ENCODE data around the gene TNPO3. TPM values are rescaled to one million over a fixed set of nuclear protein-coding genes. Genes with fewer than 3 reads are reported as not detected.

Gene TNPO3
- polyA plus RNA-seq (ENCODE audit: insufficient read length in 12 of 12) = 10 to 100 TPM in 11 of 12 donors, not detected in 1; 28.7 to 34.6 (median 31.2) TPM
- long read RNA-seq, donor 1, full-length matches to known transcripts = 2 of 23 reads
- long read RNA-seq, donor 1, partial matches to known transcripts = 21 of 23 reads
- long read RNA-seq, donor 1, other reads (novel, unspliced or antisense) = 0 of 23 reads
- long read RNA-seq, donor 2, full-length matches to known transcripts = 10 of 17 reads
- long read RNA-seq, donor 2, partial matches to known transcripts = 7 of 17 reads
- long read RNA-seq, donor 2, other reads (novel, unspliced or antisense) = 0 of 17 reads
- long read RNA-seq, donor 3, full-length matches to known transcripts = 4 of 4 reads
- long read RNA-seq, donor 3, partial matches to known transcripts = 0 of 4 reads
- long read RNA-seq, donor 3, other reads (novel, unspliced or antisense) = 0 of 4 reads
- long read RNA-seq, donor 4, full-length matches to known transcripts = 5 of 5 reads
- long read RNA-seq, donor 4, partial matches to known transcripts = 0 of 5 reads
- long read RNA-seq, donor 4, other reads (novel, unspliced or antisense) = 0 of 5 reads
- long read RNA-seq, donor 5, full-length matches to known transcripts = 6 of 15 reads
- long read RNA-seq, donor 5, partial matches to known transcripts = 9 of 15 reads
- long read RNA-seq, donor 5, other reads (novel, unspliced or antisense) = 0 of 15 reads
- long read RNA-seq, donor 6 = 0 reads
- long read RNA-seq, donor 7 = 0 reads
- long read RNA-seq, donor 8, full-length matches to known transcripts = 3 of 16 reads
- long read RNA-seq, donor 8, partial matches to known transcripts = 13 of 16 reads
- long read RNA-seq, donor 8, other reads (novel, unspliced or antisense) = 0 of 16 reads
- long read RNA-seq, donor 9 = 0 reads
- long read RNA-seq, donor 10, full-length matches to known transcripts = 7 of 22 reads
- long read RNA-seq, donor 10, partial matches to known transcripts = 15 of 22 reads
- long read RNA-seq, donor 10, other reads (novel, unspliced or antisense) = 0 of 22 reads
- long read RNA-seq, donor 11, full-length matches to known transcripts = 4 of 11 reads
- long read RNA-seq, donor 11, partial matches to known transcripts = 7 of 11 reads
- long read RNA-seq, donor 11, other reads (novel, unspliced or antisense) = 0 of 11 reads

DNA sequence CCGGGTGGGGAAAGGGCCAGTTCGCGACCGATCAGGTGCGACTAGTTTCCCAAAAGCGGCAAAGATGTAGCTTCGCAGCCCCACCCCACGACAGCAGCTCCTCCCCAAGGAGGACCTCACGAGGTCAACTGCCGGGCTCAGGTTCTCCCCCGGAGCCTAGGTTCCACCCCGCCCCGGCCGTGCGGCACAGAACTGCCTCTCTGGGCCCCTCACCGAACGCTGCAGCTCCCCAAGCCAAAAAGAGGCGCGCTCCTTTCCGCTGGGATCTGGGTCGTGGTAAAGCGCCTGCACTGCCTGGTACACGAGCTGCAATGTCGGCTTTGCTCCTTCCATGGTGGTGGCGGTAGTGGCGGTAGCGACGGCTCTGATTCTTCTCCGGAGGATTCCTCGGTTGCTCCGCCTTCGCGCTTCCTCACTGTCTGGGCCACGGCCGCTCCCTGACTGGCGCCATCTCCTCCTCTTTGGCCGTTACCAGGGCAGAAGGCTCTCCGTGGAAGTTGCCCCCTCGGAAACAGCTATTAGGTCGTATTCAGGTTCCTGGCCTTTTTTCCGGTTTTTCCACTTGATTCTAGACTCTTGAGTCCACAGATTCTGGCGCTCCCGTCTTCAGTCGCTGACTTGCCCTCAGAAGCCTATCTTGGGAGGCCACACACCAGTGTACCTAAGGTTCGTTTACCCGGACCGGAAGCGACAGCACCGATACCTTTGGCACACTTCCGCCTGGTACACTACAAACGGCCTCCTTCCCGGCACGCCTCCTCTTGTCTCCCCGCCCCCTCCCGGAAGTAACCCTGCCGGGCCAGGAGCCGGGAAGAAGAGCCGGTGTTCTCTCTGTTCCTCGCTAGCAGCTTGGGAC, at the start of gene TNPO3:
TSS of gene TNPO3 (minus strand) at position 674 of the 856 bp plus-strand sequence. CDS start at position 333, 341 bp downstream.
- DNase-seq = peak; percentile 94

- DNase-seq = no peak
Measured at GRCh38 chr7:129103561-129104324, 48.8 kb upstream of the TNPO3 start.

DNA sequence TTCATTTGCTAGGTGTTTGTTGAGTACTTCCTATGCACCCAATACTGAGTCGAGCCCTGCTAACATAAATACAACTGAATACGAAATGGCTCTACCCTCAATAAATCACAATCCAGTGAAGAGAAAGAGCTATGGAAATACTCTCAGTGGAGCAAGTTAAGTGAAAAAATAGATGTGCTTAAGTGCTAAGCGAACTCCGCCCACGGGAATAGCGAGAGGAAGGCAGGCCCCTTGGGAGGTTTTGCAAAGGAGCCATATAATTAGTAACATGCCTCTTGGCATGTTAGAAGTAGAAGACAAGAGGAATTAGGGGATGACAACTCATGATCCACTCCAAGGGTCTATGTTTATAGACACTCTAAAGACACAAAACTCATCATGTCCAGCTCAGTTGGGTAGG, 46.8 kb upstream of the TNPO3 start:
- no peak for DNase-seq

GRCh38 chr7:129100827-129101166, 45.9 kb upstream of the TNPO3 start:
- no peak for DNase-seq

DNA sequence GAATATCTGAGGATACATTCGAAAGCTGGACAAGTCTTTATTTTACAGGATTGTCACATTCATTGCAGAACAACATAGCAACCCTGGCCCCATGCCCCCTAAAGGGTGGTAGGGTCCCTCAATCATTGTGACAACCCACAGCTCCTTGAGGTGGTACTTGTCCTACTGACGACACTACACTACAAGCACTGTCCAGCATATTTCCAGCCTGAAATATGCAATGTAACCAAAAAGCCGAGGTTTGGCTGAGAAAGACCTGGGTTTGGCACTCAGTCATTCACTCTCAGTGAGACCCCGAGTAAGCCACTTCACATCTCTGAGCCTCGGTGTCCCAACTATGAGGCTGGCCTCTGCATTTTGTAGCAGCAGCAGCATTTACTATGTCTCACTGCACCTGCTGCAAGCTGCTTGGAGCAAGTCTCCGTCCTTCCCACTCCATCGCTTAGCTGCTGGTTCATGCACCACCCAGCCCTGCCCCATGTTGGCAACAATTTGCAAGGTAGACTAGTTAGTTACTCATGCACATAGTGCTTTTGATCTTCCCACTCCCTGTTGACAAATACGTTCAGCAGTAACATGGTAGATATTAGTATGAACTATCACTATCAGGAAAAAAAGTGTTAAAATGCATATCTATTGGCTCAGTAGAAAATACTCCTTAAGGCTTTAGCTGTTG, 43.6 kb upstream of the TNPO3 start:
- no peak for DNase-seq

- DNase-seq = no peak
Measured at GRCh38 chr7:129095258-129095657, 40.3 kb upstream of the TNPO3 start.

GRCh38 chr7:129094501-129094900, 39.6 kb upstream of the TNPO3 start:
- DNase-seq = no peak

DNA sequence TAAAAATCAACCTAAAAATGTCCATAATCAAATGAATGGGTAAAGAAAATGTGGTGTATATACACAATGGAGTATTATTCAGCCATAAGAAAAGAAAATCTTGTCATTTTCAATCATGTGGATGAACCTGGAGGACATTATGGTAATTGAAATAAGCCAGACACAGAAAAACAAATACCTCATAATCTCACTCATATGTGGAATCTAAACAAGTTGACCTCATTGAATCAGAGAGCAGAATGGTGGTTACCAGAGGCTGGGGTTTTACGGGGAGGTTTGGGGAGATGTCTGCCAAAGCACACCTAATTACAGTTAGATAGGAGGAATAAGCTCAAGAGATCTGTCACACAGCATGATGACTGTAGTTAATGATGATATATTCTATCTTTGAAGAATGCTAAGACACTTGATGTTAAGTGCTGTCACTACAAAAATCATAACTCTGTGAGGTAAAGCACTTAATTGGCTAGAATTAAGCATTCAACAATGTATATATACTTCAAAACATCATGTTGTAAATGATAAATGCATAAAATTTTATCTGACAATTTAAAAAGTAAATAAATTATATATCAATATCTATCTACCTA, 39.1 kb upstream of the TNPO3 start:
- DNase-seq = no peak

- peak; percentile 79 for DNase-seq
Measured at GRCh38 chr7:129091484-129092002, 36.6 kb upstream of the TNPO3 start.

DNA sequence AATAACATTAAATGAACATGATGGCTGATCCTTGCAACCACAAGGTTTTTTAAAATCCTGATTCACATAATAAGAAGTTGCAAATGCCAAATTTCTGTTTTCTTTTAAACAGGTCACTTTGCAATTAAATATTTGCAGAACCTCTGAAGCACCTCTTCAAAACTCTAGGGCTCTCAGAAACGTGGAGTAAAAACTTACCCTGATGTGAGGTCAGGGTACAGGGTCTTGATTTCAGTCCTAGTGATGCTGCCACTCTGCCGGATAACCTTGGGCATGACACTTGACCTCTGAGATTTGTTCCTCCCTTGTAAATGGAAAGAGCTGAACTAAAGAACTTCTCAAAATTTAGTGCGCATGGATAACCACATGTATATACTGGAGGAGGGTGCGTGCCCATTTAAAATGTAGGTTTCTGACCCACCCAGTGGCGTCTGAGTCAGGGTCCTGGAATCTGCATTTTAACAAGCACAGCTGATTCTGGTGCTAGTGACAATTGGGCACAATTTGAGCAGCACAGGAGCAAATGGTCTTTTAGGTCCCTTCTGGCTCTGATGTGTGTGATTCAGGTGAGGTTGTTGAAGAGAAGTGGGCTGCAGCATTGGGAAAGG, 35.5 kb upstream of the TNPO3 start:
- DNase-seq = no peak

DNA sequence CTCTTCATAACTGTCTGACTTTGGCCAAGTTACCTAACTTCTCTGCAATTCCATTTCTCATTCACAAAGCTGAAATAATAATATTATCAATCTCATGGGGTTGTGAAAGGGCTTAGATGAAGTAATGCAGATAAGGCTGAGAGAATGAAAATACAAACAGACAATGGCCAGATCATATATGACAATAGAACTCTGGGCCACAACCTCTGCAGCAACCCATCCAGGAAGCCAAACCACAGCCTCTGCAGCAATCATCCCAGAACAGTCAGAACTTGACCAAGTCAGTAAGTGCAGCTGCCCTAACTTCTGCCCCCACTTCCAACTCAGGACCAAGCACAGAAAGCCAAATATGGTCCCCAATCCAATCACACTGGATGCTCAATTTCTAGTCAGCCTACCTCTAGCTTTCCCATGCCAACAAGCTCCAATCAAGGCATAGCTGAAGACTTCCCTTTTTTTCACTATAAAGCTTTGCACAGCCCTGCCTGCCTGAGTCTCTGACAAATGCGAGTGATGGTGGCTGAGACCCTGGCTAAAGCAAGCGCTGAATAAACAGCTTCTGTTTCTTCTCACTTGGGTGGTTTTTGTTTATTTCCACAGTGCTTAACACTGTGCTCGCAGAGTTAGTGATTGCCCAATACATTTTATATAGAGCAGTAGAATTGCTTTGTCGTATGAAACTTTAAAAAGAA, 34.8 kb upstream of the TNPO3 start:
- no peak for DNase-seq

GRCh38 chr7:129084801-129085551, 30.1 kb upstream of the TNPO3 start:
- no peak for DNase-seq

DNA sequence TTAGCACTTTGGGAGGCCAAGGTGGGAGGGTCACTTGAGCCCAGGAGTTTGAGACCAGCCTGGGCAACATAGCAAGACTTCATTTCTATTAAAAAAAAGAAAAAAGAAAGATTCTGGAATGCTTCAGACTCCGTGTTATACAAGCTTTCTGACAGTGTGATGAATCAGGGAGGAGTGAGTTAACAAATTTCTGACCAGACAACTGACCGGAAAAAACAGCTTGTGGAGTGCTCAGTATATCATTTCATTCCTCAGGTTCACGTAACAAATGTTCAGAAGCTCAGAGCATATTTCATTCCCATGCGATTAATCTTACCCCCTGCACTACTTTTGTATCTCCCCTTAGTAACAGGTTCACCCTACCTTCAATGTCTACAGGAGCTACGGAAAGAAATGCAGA, 28.6 kb upstream of the TNPO3 start:
- DNase-seq = no peak

DNA sequence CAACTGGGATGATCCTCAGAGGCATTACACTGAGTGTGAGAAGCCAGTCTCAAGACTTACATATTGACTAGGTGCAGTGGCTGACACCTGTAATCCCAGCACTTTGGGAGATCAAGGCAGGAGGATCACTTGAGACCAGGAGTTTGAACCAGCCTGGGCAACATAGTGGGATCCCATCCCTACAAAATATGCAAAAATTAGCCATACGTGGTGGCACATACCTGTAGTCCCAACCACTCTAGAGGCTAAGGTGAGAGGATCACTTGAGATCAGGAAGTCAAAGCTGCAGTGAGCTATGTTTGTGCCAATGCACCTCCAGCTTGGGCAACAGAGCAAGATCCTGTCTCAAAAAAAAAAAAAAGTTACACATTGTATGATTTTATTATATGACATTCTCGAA, 23.5 kb upstream of the TNPO3 start:
- DNase-seq = no peak

GRCh38 chr7:129076886-129077285, 22.0 kb upstream of the TNPO3 start:
- DNase-seq = no peak

GRCh38 chr7:129074994-129075393, 20.1 kb upstream of the TNPO3 start:
- no peak for DNase-seq

- no peak for DNase-seq
Measured at GRCh38 chr7:129074361-129074871, 19.5 kb upstream of the TNPO3 start.
